HCT116 (cell line): ENCODE data around the gene TRIM5. TPM values are rescaled to one million over a fixed set of nuclear protein-coding genes. Genes with fewer than 3 reads are reported as not detected.

ENCODE experiments used
- ATAC-seq: fragments of 200-7000 bp; cut with Tn5 transposase; 2 replicates; pipeline ENCODE4 v1.9.1; 2020; ENCODE audit warnings: mild to moderate bottlenecking, moderate library complexity
- BruUV-seq: library from RNA; stranded (reverse); fragments of 400-500 nt; replicated peaks from 2 replicates; lab custom pipeline; 2021; lab: Mats Ljungman, UMichigan
- CTCF ChIA-PET: fragments of 300-600 bp; sonication (Branson Sonifier 250); formaldehyde crosslinking; loops from one replicate; lab custom pipeline; 2021; ENCODE audit warnings: antibody characterized with exemption; lab: Charles Lee
- POLR2A ChIA-PET: fragments of 300-600, 350-600 bp; sonication (Branson Sonifier 250); formaldehyde crosslinking; loops from one replicate; lab custom pipeline; 2021; ENCODE audit warnings: antibody characterized with exemption; lab: Charles Lee
- RAD21 ChIA-PET, 2 experiments: fragments of 300-600 bp; sonication (Branson Sonifier 250); formaldehyde crosslinking; loops; one replicate each; lab custom pipeline; 2023; ENCODE audit warnings: low total read pairs in 2 of 2; ENCODE audit not compliant: uncharacterized antibody in 2 of 2, unreplicated experiment in 2 of 2, low non-redundant PET in 1 of 2; lab: Charles Lee
- DNase-seq: peaks from one replicate; pipeline ENCODE4 v3.0.0-alpha.2; 2010; ENCODE audit warnings: low read depth, low spot score
- H2AFZ ChIP-seq: fragments of 200-600 bp; shearing (Covaris generic), sonication (generic); 2 replicates; pipeline ENCODE4 v1.6.1; 2017; ENCODE audit warnings: low read depth, mixed run types, mixed read lengths, antibody characterized with exemption, low read length; ENCODE audit not compliant: poor library complexity, severe bottlenecking
- H3K27ac ChIP-seq: 2 replicates; pipeline ENCODE4 v1.5.1; 2012; ENCODE audit warnings: low read depth, low read length
- H3K27me3 ChIP-seq: fragments of 200-600 bp; sonication (generic); 2 replicates; pipeline ENCODE4 v1.6.1; 2016; ENCODE audit warnings: mixed run types, low read length, mixed read lengths; ENCODE audit not compliant: insufficient read depth
- H3K36me3 ChIP-seq, 2 experiments: fragments of 200-500 bp in 1 of 2; fragments of 200-600 bp in 1 of 2; sonication (Bioruptor generic) in 1 of 2; sonication (generic) in 1 of 2; 2 replicates each; pipeline versions ENCODE4 v1.5.1 to v1.6.1; 2014 to 2016; ENCODE audit warnings: low read length in 2 of 2, inconsistent platforms in 1 of 2, mixed read lengths in 1 of 2, mixed run types in 1 of 2; ENCODE audit not compliant: insufficient read depth in 2 of 2, control insufficient read depth in 1 of 2
- H3K4me1 ChIP-seq, 2 experiments: fragments of 200-600 bp in 1 of 2; sonication (generic) in 1 of 2; 2 replicates each; pipeline versions ENCODE4 v1.5.1 to v1.6.1; 2012 to 2017; ENCODE audit warnings: low read length in 2 of 2, inconsistent platforms in 1 of 2, mild to moderate bottlenecking in 1 of 2, mixed read lengths in 1 of 2, mixed run types in 1 of 2, moderate library complexity in 1 of 2; ENCODE audit not compliant: insufficient read depth in 2 of 2, control insufficient read depth in 1 of 2
- H3K4me2 ChIP-seq: fragments of 200-600 bp; sonication (generic); 2 replicates; pipeline ENCODE4 v1.6.1; 2017; ENCODE audit warnings: mixed run types, low read length, mixed read lengths
- H3K4me3 ChIP-seq, 2 experiments: fragments of 200-600 bp in 1 of 2; sonication (generic) in 1 of 2; replicated peaks in 1 of 2; 2 replicates each; pipeline ENCODE4 v1.5.1; 2011 to 2016; ENCODE audit warnings: low read length in 2 of 2, control low read depth in 1 of 2, low read depth in 1 of 2, mild to moderate bottlenecking in 1 of 2, mixed read lengths in 1 of 2, mixed run types in 1 of 2
- H3K79me2 ChIP-seq: fragments of 200-600 bp; sonication (generic); 2 replicates; pipeline ENCODE4 v1.6.1; 2017; ENCODE audit warnings: mild to moderate bottlenecking, mixed run types, low read length, moderate library complexity, mixed read lengths; ENCODE audit not compliant: insufficient read depth
- H3K9ac ChIP-seq: fragments of 200-600 bp; sonication (generic); 2 replicates; pipeline ENCODE4 v1.6.1; 2016; ENCODE audit warnings: low read length, mixed read lengths
- H3K9me2 ChIP-seq: fragments of 200-600 bp; sonication (generic), shearing (Covaris generic); 2 replicates; pipeline ENCODE4 v1.6.1; 2017; ENCODE audit warnings: mixed run types, mild to moderate bottlenecking, moderate library complexity; ENCODE audit not compliant: insufficient read depth
- H3K9me3 ChIP-seq, 2 experiments: fragments of 200-500 bp in 1 of 2; fragments of 200-600 bp in 1 of 2; sonication (Bioruptor generic) in 1 of 2; sonication (generic) in 1 of 2; 2 replicates each; pipeline ENCODE4 v1.6.1; 2014 to 2017; ENCODE audit warnings: low read length in 2 of 2, mixed read lengths in 2 of 2, inconsistent platforms in 1 of 2, low read depth in 1 of 2, mild to moderate bottlenecking in 1 of 2, mixed run types in 1 of 2, moderate library complexity in 1 of 2; ENCODE audit not compliant: control insufficient read depth in 1 of 2, insufficient read depth in 1 of 2
- H4K20me1 ChIP-seq: fragments of 200-600 bp; sonication (generic), shearing (Covaris generic); 2 replicates; pipeline ENCODE4 v1.6.1; 2017; ENCODE audit warnings: mixed run types, mild to moderate bottlenecking, moderate library complexity; ENCODE audit not compliant: insufficient read depth
- CBX3 ChIP-seq: IDR thresholded peaks from 2 replicates; pipeline ENCODE4 v1.6.1; 2012; ENCODE audit warnings: low read depth
- CEBPB ChIP-seq: IDR thresholded peaks from 2 replicates; pipeline ENCODE4 v1.6.1; 2012; ENCODE audit warnings: low read depth
- CTCF ChIP-seq, 3 experiments: fragments of 200-600 bp in 1 of 3; sonication (generic) in 1 of 3; IDR thresholded peaks in 2 of 3; conservative IDR thresholded peaks in 1 of 3; 2 replicates each; pipeline ENCODE4 v1.5.1; 2012 to 2017; ENCODE audit warnings: low read depth in 2 of 3, low read length in 2 of 3, antibody characterized with exemption in 1 of 3, borderline replicate concordance in 1 of 3, control low read depth in 1 of 3, mild to moderate bottlenecking in 1 of 3, mixed read lengths in 1 of 3, mixed run types in 1 of 3, moderate library complexity in 1 of 3; ENCODE audit not compliant: insufficient read depth in 1 of 3
- EZH2 ChIP-seq: fragments of 200-600 bp; sonication (generic); IDR thresholded peaks from 2 replicates; pipeline ENCODE4 v1.6.1; 2017; ENCODE audit warnings: antibody characterized with exemption, mixed run types
- POLR2A ChIP-seq: IDR thresholded peaks from 2 replicates; pipeline ENCODE4 v1.7.0; 2011; ENCODE audit warnings: borderline replicate concordance; ENCODE audit not compliant: insufficient read depth, insufficient read length; ENCODE audit errors: extremely low read depth
- POLR2AphosphoS5 ChIP-seq: IDR thresholded peaks from 2 replicates; pipeline ENCODE4 v1.6.1; 2011; ENCODE audit warnings: mild to moderate bottlenecking, low read depth, low read length, moderate library complexity
- SIN3A ChIP-seq: IDR thresholded peaks from 2 replicates; pipeline ENCODE4 v1.6.1; 2012; ENCODE audit warnings: low read depth
- SP1 ChIP-seq: IDR thresholded peaks from 2 replicates; pipeline ENCODE4 v1.6.1; 2012; ENCODE audit warnings: low read depth
- TCF7L2 ChIP-seq: IDR thresholded peaks from 2 replicates; pipeline ENCODE4 v1.7.0; 2011; ENCODE audit warnings: borderline replicate concordance, inconsistent platforms; ENCODE audit not compliant: insufficient read depth, insufficient read length; ENCODE audit errors: extremely low read depth
- YY1 ChIP-seq: IDR thresholded peaks from 2 replicates; pipeline ENCODE4 v1.6.1; 2011; ENCODE audit warnings: low read length, low read depth, moderate library complexity, mild to moderate bottlenecking; ENCODE audit not compliant: insufficient replicate concordance; ENCODE audit errors: extremely low read depth
- ZBTB33 ChIP-seq: IDR thresholded peaks from 2 replicates; pipeline ENCODE4 v1.6.1; 2011; ENCODE audit warnings: mild to moderate bottlenecking, low read length, moderate library complexity; ENCODE audit not compliant: insufficient replicate concordance; ENCODE audit errors: extremely low read depth
- intact Hi-C: fragments of 100-400 bp; cut with micrococcal nuclease; formaldehyde crosslinking; loops from 2 replicates; pipeline ENCODE4 v1.10.0; 2022
- total RNA-seq: library from RNA; stranded (reverse); gene quantifications from one replicate; pipeline ENCODE4 v1.2.1, GENCODE V29; 2021; ENCODE audit not compliant: unreplicated experiment

TRIM5 gene
- total RNA-seq, 1 experiment from 2014 or later: 13.7 TPM

- H3K27ac ChIP-seq: no peak overlapping the region
- no peaks in the 10 kb centered on the region for H3K36me3 ChIP-seq
- ChIA-PET POLR2A (no interaction called here), CTCF (no interaction called here), RAD21 (no interaction called here)
- H3K4me3 ChIP-seq: no peak overlapping the region
- no peak overlapping the region for H2AFZ ChIP-seq
- DNase-seq (no peak), ATAC-seq (no peak)
- H4K20me1 ChIP-seq: no peaks in the 10 kb centered on the region
- TF ChIP-seq SP1: no peak
- no peak for TF ChIP-seq CTCF (IDR thresholded peaks at IDR 0.05 in 2 of 3, conservative IDR thresholded peaks at IDR 0.05 in 1 of 3; ENCODE audit: borderline replicate concordance in 1 of 3, insufficient read depth in 1 of 3, low read depth in 2 of 3, low read length in 2 of 3)
- TF ChIP-seq POLR2A: no peak
- H3K9ac ChIP-seq: no peak overlapping the region
- H3K9me3 ChIP-seq: no peaks in the 10 kb centered on the region
- H3K9me2 ChIP-seq: no peaks in the 10 kb centered on the region
- no peak overlapping the region for H3K4me2 ChIP-seq
- H3K4me1 ChIP-seq: no peaks in the 10 kb centered on the region
- H3K79me2 ChIP-seq: no peaks in the 10 kb centered on the region
- BruUV-seq: no TSS peak
- intact Hi-C loops: no loop called here
- H3K27me3 ChIP-seq: peaks cover 86% of the 10 kb centered on the region
Measured at GRCh38 chr11:5722622-5723021, 37.7 kb upstream of the TRIM5 start.

- no peaks in the 10 kb centered on the region for H3K79me2 ChIP-seq
- H2AFZ ChIP-seq: no peak overlapping the region
- H3K4me3 ChIP-seq: no peak overlapping the region
- POLR2A ChIA-PET: no interaction called here
- H3K27ac ChIP-seq: no peak overlapping the region
- intact Hi-C loops: no loop called here
- H3K9me3 ChIP-seq: no peaks in the 10 kb centered on the region
- no peaks in the 10 kb centered on the region for H4K20me1 ChIP-seq
- CTCF ChIA-PET: no interaction called here
- DNase-seq (no peak), ATAC-seq (no peak)
- no peak overlapping the region for H3K4me2 ChIP-seq
- RAD21 ChIA-PET: no interaction called here
- H3K9me2 ChIP-seq: no peaks in the 10 kb centered on the region
- no peaks in the 10 kb centered on the region for H3K36me3 ChIP-seq
- no peak overlapping the region for H3K9ac ChIP-seq
- H3K27me3 ChIP-seq: peaks cover 59% of the 10 kb centered on the region
- H3K4me1 ChIP-seq: no peaks in the 10 kb centered on the region
- BruUV-seq: no TSS peak
- TF ChIP-seq EZH2 (no peak), CBX3 (no peak), ZBTB33 (no peak), TCF7L2 (no peak), CEBPB (no peak), YY1 (no peak), SIN3A (no peak), POLR2AphosphoS5 (no peak), POLR2A (no peak)
Measured at GRCh38 chr11:5719703-5720495, 35.0 kb upstream of the TRIM5 start.
